NT2/D1 (cell line): ENCODE results near the gene F2RL2.

Experiments used
- SUZ12 ChIP-seq: IDR thresholded peaks from 2 replicates; pipeline ENCODE4 v1.6.1; 2011; ENCODE audit not compliant: insufficient read length, insufficient read depth; ENCODE audit errors: extremely low read depth
- YY1 ChIP-seq: IDR thresholded peaks from 2 replicates; pipeline ENCODE4 v1.6.1; 2011; ENCODE audit not compliant: insufficient read length, insufficient read depth
- ZNF274 ChIP-seq: IDR thresholded peaks from 2 replicates; pipeline ENCODE4 v1.6.1; 2011; ENCODE audit warnings: mild to moderate bottlenecking, low read depth, low read length

DNA sequence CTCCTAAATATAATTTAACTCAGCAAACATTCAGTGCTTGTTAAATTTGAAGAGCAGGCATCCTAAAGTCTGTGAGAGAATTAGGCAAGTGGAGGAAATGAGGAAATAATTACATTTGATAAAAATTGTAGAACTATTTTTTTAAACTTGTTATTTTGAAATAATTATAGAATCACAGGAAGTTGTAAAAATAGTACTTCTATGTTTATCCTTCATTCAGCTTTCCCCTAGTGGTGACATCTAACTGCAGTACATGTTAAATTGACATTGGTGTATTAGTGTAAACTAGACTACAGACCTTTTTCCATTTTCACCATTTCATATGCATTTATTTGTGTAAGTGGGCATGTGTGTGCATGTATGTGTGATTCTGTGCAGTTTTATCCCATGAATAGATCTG lies 51.6 kb downstream of the F2RL2 start:
- TF ChIP-seq YY1 (no peak), ZNF274 (no peak), SUZ12 (no peak)
